Activated CD4-positive, alpha-beta T cell treated with anti-CD3 and anti-CD28 coated beads, Interleukin-2, amount 10 ng/mL, durations not matched to agents 7 days and 5 days (primary cell): Measurements from ENCODE around the gene LY6G5B. TPM values are rescaled to one million over a fixed set of nuclear protein-coding genes. Genes with fewer than 3 reads are reported as not detected.
A peak's percentile ranks its signal among the peaks of the same experiment; 100 is the strongest.
"Not testable (repeated sequence)": the region's sequence is repeated elsewhere in the genome, so short reads cannot be mapped to it uniquely, and the experiment has no call there.

Source experiments
- CTCF ChIA-PET: fragments of 350-600 bp; sonication (Branson Sonifier 250); formaldehyde crosslinking; loops from one replicate; lab custom pipeline; 2021; ENCODE audit warnings: antibody characterized with exemption; lab: Charles Lee
- POLR2A ChIA-PET: fragments of 350-600 bp; sonication (Branson Sonifier 250); formaldehyde crosslinking; loops from one replicate; lab custom pipeline; 2021; ENCODE audit warnings: antibody characterized with exemption; lab: Charles Lee
- DNase-seq: peaks from one replicate; pipeline ENCODE4 v3.0.0-alpha.2; 2020
- H3K27ac Mint-ChIP-seq: one replicate; pipeline ENCODE4 v1.8.0; 2021; ENCODE audit warnings: mild to moderate bottlenecking, moderate library complexity, mixed read lengths
- H3K27me3 Mint-ChIP-seq: one replicate; pipeline ENCODE4 v1.8.0; 2021; ENCODE audit warnings: mixed read lengths
- H3K36me3 Mint-ChIP-seq: one replicate; pipeline ENCODE4 v1.8.0; 2021; ENCODE audit warnings: low read depth, mixed read lengths
- H3K4me1 Mint-ChIP-seq: one replicate; pipeline ENCODE4 v1.8.0; 2021; ENCODE audit warnings: mixed read lengths
- H3K4me3 Mint-ChIP-seq: one replicate; pipeline ENCODE4 v1.8.0; 2021; ENCODE audit warnings: mild to moderate bottlenecking, moderate library complexity, mixed read lengths
- H3K9me3 Mint-ChIP-seq: one replicate; pipeline ENCODE4 v1.8.0; 2021; ENCODE audit warnings: mixed read lengths
- total RNA-seq, 2 experiments: library from RNA; stranded (reverse); gene quantifications; one replicate each; pipeline ENCODE4 v1.2.3, GENCODE V29; 2021

LY6G5B gene
- total RNA-seq, 2 experiments from 2014 or later = 26.0 to 27.4 TPM

GRCh38 chr6:31702819-31703716, 33.3 kb downstream of the LY6G5B start, which contains the start of gene ABHD16A:
TSS of gene ABHD16A (minus strand) at chr6:31703324. CDS start at chr6:31703281, 43 bp downstream.
- ChIA-PET POLR2A (interaction anchor here (0.6 to 0.9 kb wide), 2 partner anchors 34 to 388 kb away, joined by 3 to 7 read pairs; no protein-coding TSS in a partner anchor), CTCF (interaction anchor here (0.6 to 2.2 kb wide), 9 partner anchors 9 to 273 kb away, joined by 3 to 8 read pairs (median 3); no protein-coding TSS in a partner anchor)
- Mint-ChIP-seq H3K36me3 (peaks cover 19% of the 10 kb centered on the region), H3K4me1 (peaks cover 26% of the 10 kb centered on the region), H3K4me3 (peak within 1 kb of the TSS; percentile 96), H3K27ac (peak within 1 kb of the TSS; percentile 96), H3K9me3 (no peaks in the 10 kb centered on the region), H3K27me3 (no peaks in the 10 kb centered on the region)
- peak; percentile 98 for DNase-seq

- ChIA-PET POLR2A (no interaction called here), CTCF (interaction anchor here (0.6 kb wide), 2 partner anchors 81 to 195 kb away, joined by 3 read pairs; no protein-coding TSS in a partner anchor)
These were observed 36.2 kb downstream of the LY6G5B start for GRCh38 chr6:31705931-31706330.

GRCh38 chr6:31706599-31706998, 36.8 kb downstream of the LY6G5B start, which contains the start of gene LY6G6F:
TSS of gene LY6G6F (plus strand) at chr6:31706866. CDS start at chr6:31706907, 41 bp downstream.
- Mint-ChIP-seq H3K27me3 (no peaks in the 10 kb centered on the region), H3K9me3 (no peaks in the 10 kb centered on the region), H3K27ac (no peak within 1 kb of the TSS), H3K4me3 (no peak within 1 kb of the TSS), H3K4me1 (peaks cover 28% of the 10 kb centered on the region), H3K36me3 (peaks cover 7% of the 10 kb centered on the region)
- ChIA-PET CTCF (interaction anchor here (0.6 kb wide), 1 partner anchor 194 kb away, joined by 3 read pairs; no protein-coding TSS in a partner anchor), POLR2A (no interaction called here)
- DNase-seq = no peak

More at GRCh38 chr6:31705931-31706330, 36.2 kb downstream of the LY6G5B start:
- Mint-ChIP-seq H3K36me3 (peaks cover 12% of the 10 kb centered on the region), H3K27me3 (no peaks in the 10 kb centered on the region), H3K9me3 (no peaks in the 10 kb centered on the region), H3K27ac (no peak overlapping the region), H3K4me1 (peaks cover 28% of the 10 kb centered on the region), H3K4me3 (no peak overlapping the region)
- no peak for DNase-seq

- ChIA-PET CTCF (no interaction called here), POLR2A (no interaction called here)
- Mint-ChIP-seq H3K27ac (no peak overlapping the region), H3K27me3 (peaks cover 1% of the 10 kb centered on the region), H3K4me1 (peaks cover 31% of the 10 kb centered on the region), H3K4me3 (no peak overlapping the region), H3K9me3 (no peaks in the 10 kb centered on the region), H3K36me3 (peaks cover 1% of the 10 kb centered on the region)
- no peak for DNase-seq
These were observed 37.9 kb downstream of the LY6G5B start for GRCh38 chr6:31707701-31708100.

GRCh38 chr6:31708224-31708623, 38.4 kb downstream of the LY6G5B start:
- POLR2A ChIA-PET = no interaction called here
- Mint-ChIP-seq H3K4me1 (peaks cover 32% of the 10 kb centered on the region), H3K4me3 (no peak overlapping the region), H3K27me3 (peaks cover 5% of the 10 kb centered on the region), H3K36me3 (no peaks in the 10 kb centered on the region), H3K9me3 (no peaks in the 10 kb centered on the region), H3K27ac (no peak overlapping the region)
- no peak for DNase-seq
- CTCF ChIA-PET = no interaction called here

- peaks cover 29% of the 10 kb centered on the region for H3K4me1 Mint-ChIP-seq
- H3K36me3 Mint-ChIP-seq, H3K27ac Mint-ChIP-seq, DNase-seq, POLR2A ChIA-PET, H3K27me3 Mint-ChIP-seq, H3K9me3 Mint-ChIP-seq, H3K4me3 Mint-ChIP-seq: not testable (repeated sequence)
- CTCF ChIA-PET = interaction anchor here (1.2 kb wide), 1 partner anchor 22 kb away, joined by 6 read pairs; no protein-coding TSS in a partner anchor
These were observed 39.4 kb downstream of the LY6G5B start for GRCh38 chr6:31709157-31709556.

- Mint-ChIP-seq H3K27me3 (peaks cover 7% of the 10 kb centered on the region), H3K4me3 (no peak overlapping the region), H3K27ac (peak overlapping the region; percentile 48)
These were observed 40.9 kb downstream of the LY6G5B start for GRCh38 chr6:31710523-31711219.

GRCh38 chr6:31711233-31711632, 41.5 kb downstream of the LY6G5B start:
- ChIA-PET POLR2A (no interaction called here), CTCF (interaction anchor here (0.5 to 1.4 kb wide), 6 partner anchors 8 to 145 kb away, joined by 3 read pairs; partner anchors contain the start of genes ABHD16A and DDAH2)
- Mint-ChIP-seq H3K27ac (peak overlapping the region; percentile 72), H3K27me3 (peaks cover 7% of the 10 kb centered on the region), H3K4me1 (peaks cover 29% of the 10 kb centered on the region), H3K4me3 (no peak overlapping the region), H3K36me3 (no peaks in the 10 kb centered on the region), H3K9me3 (no peaks in the 10 kb centered on the region)
- no peak for DNase-seq

More at GRCh38 chr6:31710523-31711219, 40.9 kb downstream of the LY6G5B start:
- POLR2A ChIA-PET = no interaction called here
- CTCF ChIA-PET = interaction anchor here (0.5 to 1.1 kb wide), 3 partner anchors 17 to 144 kb away, joined by 3 read pairs; no protein-coding TSS in a partner anchor
- no peaks in the 10 kb centered on the region for H3K36me3 Mint-ChIP-seq
- H3K4me1 Mint-ChIP-seq = peaks cover 29% of the 10 kb centered on the region
- DNase-seq = no peak
- no peaks in the 10 kb centered on the region for H3K9me3 Mint-ChIP-seq

GRCh38 chr6:31712296-31712695, 42.5 kb downstream of the LY6G5B start:
- H3K9me3 Mint-ChIP-seq = no peaks in the 10 kb centered on the region
- peak; percentile 38 for DNase-seq
- peaks cover 29% of the 10 kb centered on the region for H3K4me1 Mint-ChIP-seq
- peaks cover 7% of the 10 kb centered on the region for H3K27me3 Mint-ChIP-seq
- no peak overlapping the region for H3K4me3 Mint-ChIP-seq
- POLR2A ChIA-PET = no interaction called here
- peak overlapping the region; percentile 25 for H3K27ac Mint-ChIP-seq
- CTCF ChIA-PET = interaction anchor here (0.7 to 2.6 kb wide), 5 partner anchors 9 to 113 kb away, joined by 3 to 13 read pairs (median 3); partner anchors contain the start of genes ABHD16A, DDAH2, LY6G6C and MPIG6B
- H3K36me3 Mint-ChIP-seq = no peaks in the 10 kb centered on the region

- Mint-ChIP-seq H3K27me3 (peaks cover 7% of the 10 kb centered on the region), H3K36me3 (no peaks in the 10 kb centered on the region), H3K9me3 (no peaks in the 10 kb centered on the region), H3K4me1 (peaks cover 29% of the 10 kb centered on the region), H3K27ac (no peak overlapping the region), H3K4me3 (no peak overlapping the region)
- no peak for DNase-seq
- ChIA-PET CTCF (interaction anchor here (0.8 to 2.6 kb wide), 3 partner anchors 9 to 69 kb away, joined by 3 to 13 read pairs (median 4); partner anchors contain the start of genes LY6G6C and MPIG6B), POLR2A (no interaction called here)
These were observed 43.7 kb downstream of the LY6G5B start for GRCh38 chr6:31713465-31713864.

GRCh38 chr6:31713991-31714684, 44.4 kb downstream of the LY6G5B start:
- no peak overlapping the region for H3K4me3 Mint-ChIP-seq
- peak overlapping the region; percentile 38 for H3K27ac Mint-ChIP-seq
- no peaks in the 10 kb centered on the region for H3K36me3 Mint-ChIP-seq
- no peaks in the 10 kb centered on the region for H3K9me3 Mint-ChIP-seq
- peaks cover 29% of the 10 kb centered on the region for H3K4me1 Mint-ChIP-seq
- ChIA-PET POLR2A (no interaction called here), CTCF (interaction anchor here (0.8 to 2.6 kb wide), 5 partner anchors 8 to 69 kb away, joined by 3 to 13 read pairs (median 4); partner anchors contain the start of genes ABHD16A, LY6G6C and MPIG6B)
- H3K27me3 Mint-ChIP-seq = peaks cover 7% of the 10 kb centered on the region
- DNase-seq = no peak
